ENCODE measurements around the gene PTPN1.

Gene PTPN1

GRCh38 chr20:50594231-50594590 lies 84.0 kb downstream of the PTPN1 start:
- TF ChIP-seq REST (IDR thresholded peaks at IDR 0.05; ENCODE audit: insufficient read depth in 1 of 2, low read depth in 2 of 2, low read length in 2 of 2) (no peak), SIN3A (IDR thresholded peaks at IDR 0.05; ENCODE audit: borderline replicate concordance, insufficient read depth, low read length) (no peak), TAF1 (IDR thresholded peaks at IDR 0.05; ENCODE audit: borderline replicate concordance, insufficient read depth, low read length) (no peak), FOXP2 (optimal IDR thresholded peaks at IDR 0.05; ENCODE audit: borderline replicate concordance, extremely low read depth, extremely low read length, insufficient read depth) (no peak), POLR2AphosphoS5 (IDR thresholded peaks at IDR 0.05; ENCODE audit: low read depth, low read length) (no peak)

GRCh38 chr20:50594591-50595432 lies 84.6 kb downstream of the PTPN1 start:
- no peak for TF ChIP-seq TAF1 (IDR thresholded peaks at IDR 0.05; ENCODE audit: borderline replicate concordance, insufficient read depth, low read length)
- TF ChIP-seq SIN3A (IDR thresholded peaks at IDR 0.05; ENCODE audit: borderline replicate concordance, insufficient read depth, low read length) = no peak
- TF ChIP-seq FOXP2 (optimal IDR thresholded peaks at IDR 0.05; ENCODE audit: borderline replicate concordance, extremely low read depth, extremely low read length, insufficient read depth) = no peak
- TF ChIP-seq REST (IDR thresholded peaks at IDR 0.05; ENCODE audit: insufficient read depth in 1 of 2, low read depth in 2 of 2, low read length in 2 of 2) = no peak
- no peak for TF ChIP-seq POLR2AphosphoS5 (IDR thresholded peaks at IDR 0.05; ENCODE audit: low read depth, low read length)

GRCh38 chr20:50595433-50595895 lies 85.3 kb downstream of the PTPN1 start:
- TF ChIP-seq POLR2AphosphoS5 (IDR thresholded peaks at IDR 0.05; ENCODE audit: low read depth, low read length) (no peak), TAF1 (IDR thresholded peaks at IDR 0.05; ENCODE audit: borderline replicate concordance, insufficient read depth, low read length) (no peak), SIN3A (IDR thresholded peaks at IDR 0.05; ENCODE audit: borderline replicate concordance, insufficient read depth, low read length) (no peak), REST (IDR thresholded peaks at IDR 0.05; ENCODE audit: insufficient read depth in 1 of 2, low read depth in 2 of 2, low read length in 2 of 2) (no peak), FOXP2 (optimal IDR thresholded peaks at IDR 0.05; ENCODE audit: borderline replicate concordance, extremely low read depth, extremely low read length, insufficient read depth) (no peak)

GRCh38 chr20:50595988-50596693 lies 86.0 kb downstream of the PTPN1 start:
- TF ChIP-seq SIN3A (IDR thresholded peaks at IDR 0.05; ENCODE audit: borderline replicate concordance, insufficient read depth, low read length) (no peak), TAF1 (IDR thresholded peaks at IDR 0.05; ENCODE audit: borderline replicate concordance, insufficient read depth, low read length) (no peak), FOXP2 (optimal IDR thresholded peaks at IDR 0.05; ENCODE audit: borderline replicate concordance, extremely low read depth, extremely low read length, insufficient read depth) (no peak), REST (IDR thresholded peaks at IDR 0.05; ENCODE audit: insufficient read depth in 1 of 2, low read depth in 2 of 2, low read length in 2 of 2) (no peak), POLR2AphosphoS5 (IDR thresholded peaks at IDR 0.05; ENCODE audit: low read depth, low read length) (no peak)
